ENCODE measurements around the gene VARS1.

GRCh38 chr6:31770860-31771259 lies 24.7 kb downstream of the VARS1 start:
- TF ChIP-seq CTCF (IDR thresholded peaks at IDR 0.05; ENCODE audit: low read depth, low read length, poor library complexity, severe bottlenecking): no peak
- TF ChIP-seq EZH2phosphoT487 (IDR thresholded peaks at IDR 0.05; ENCODE audit: borderline replicate concordance, low read length): no peak

Data from DOHH2 (cell line).